ENCODE measurements around the gene PBRM1. TPM values are rescaled to one million over a fixed set of nuclear protein-coding genes. Genes with fewer than 3 reads are reported as not detected.

Gene PBRM1
- total RNA-seq, 1 donor from 2014 or later, result 68.8 TPM

DNA sequence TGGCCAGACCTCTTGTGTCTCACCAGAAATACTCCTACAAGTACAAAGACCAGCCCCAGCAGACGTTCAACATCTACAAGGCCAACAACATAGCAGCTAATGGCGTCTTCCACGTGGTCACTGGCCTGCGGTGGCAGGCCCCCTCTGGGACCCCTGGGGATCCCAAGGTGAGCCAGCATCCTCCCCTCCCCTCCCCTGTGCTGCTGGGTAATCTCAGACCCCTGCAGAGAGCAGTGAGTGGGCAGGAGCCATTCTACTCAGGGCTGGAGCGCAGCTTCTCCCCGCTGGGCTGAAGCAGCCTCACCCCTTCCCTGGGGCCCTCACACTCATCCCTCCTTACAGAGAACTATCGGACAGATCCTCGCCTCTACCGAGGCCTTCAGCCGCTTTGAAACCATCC is 180.7 kb downstream of the PBRM1 start:
- H3K4me3 Mint-ChIP-seq, result no peak overlapping the region
- DNase-seq (ENCODE audit: low spot score), result no peak
- no peaks in the 10 kb centered on the region for H3K4me1 Mint-ChIP-seq (ENCODE audit: low read depth)
- H3K27ac Mint-ChIP-seq, result no peak overlapping the region
- no peaks in the 10 kb centered on the region for H3K36me3 Mint-ChIP-seq (ENCODE audit: low read depth)
- H3K27me3 Mint-ChIP-seq (ENCODE audit: insufficient read depth), result no peaks in the 10 kb centered on the region
- intact Hi-C loops (cut with micrococcal nuclease), result no loop called here
- H3K9me3 Mint-ChIP-seq, result no peaks in the 10 kb centered on the region

DNA sequence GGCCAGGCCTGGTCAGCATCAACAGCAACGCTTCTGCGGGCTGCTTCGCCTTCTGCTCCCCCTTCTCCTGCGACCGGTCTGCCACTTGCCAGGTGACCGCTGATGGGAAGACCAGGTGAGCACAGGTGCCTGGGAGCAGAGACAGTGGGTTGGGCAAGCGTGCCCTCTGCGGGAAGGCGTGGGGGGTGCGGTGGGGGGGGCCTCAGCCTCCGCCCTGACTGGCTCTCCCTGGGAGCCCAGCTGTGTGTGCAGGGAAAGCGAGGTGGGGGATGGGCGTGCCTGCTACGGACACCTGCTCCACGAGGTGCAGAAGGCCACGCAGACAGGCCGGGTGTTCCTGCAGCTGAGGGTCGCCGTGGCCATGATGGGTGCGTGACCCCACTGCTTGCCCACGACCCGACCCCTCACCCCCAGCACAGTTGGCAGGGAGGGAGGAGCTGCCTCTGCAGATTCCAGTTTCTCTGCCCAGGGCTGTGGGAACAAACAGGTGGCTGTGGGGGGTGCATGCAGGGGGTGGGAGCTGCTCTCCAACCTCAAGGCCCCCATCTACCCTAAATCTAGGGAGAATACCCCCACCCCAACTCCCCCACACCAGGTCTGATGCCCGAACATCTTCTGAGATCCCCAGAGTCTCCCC is 181.8 kb downstream of the PBRM1 start:
- intact Hi-C loops (cut with micrococcal nuclease), result no loop called here
- no peaks in the 10 kb centered on the region for H3K4me1 Mint-ChIP-seq (ENCODE audit: low read depth)
- no peaks in the 10 kb centered on the region for H3K27me3 Mint-ChIP-seq (ENCODE audit: insufficient read depth)
- no peak overlapping the region for H3K4me3 Mint-ChIP-seq
- H3K27ac Mint-ChIP-seq, result no peak overlapping the region
- no peak for DNase-seq (ENCODE audit: low spot score)
- H3K9me3 Mint-ChIP-seq, result no peaks in the 10 kb centered on the region
- H3K36me3 Mint-ChIP-seq (ENCODE audit: low read depth), result no peaks in the 10 kb centered on the region

DNA sequence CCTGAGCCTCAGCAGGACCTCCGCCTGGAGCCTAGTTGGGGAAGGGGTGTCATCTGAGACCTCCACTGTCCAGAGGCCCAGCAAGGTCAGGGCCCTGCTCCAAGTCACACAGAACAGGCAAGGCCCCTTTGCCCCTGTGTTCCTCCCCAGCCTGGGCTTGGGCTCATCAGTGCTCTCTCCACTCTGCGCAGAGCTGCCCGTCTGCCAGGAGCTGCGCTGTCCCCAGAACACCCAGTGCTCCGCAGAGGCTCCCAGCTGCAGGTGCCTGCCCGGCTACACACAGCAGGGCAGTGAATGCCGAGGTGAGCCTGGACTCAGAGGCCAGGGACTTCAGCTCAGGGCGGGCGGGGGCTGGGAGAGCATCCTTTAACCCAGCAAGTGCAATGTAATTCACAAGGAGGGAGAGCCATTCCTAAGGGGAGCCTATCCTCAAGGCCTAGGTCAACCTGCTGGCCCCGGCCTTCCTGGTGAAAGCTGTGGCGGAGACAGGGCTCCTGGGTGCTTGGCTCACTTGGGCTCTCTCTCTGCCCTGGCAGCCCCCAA is 182.8 kb downstream of the PBRM1 start:
- no peak overlapping the region for H3K4me3 Mint-ChIP-seq
- H3K4me1 Mint-ChIP-seq (ENCODE audit: low read depth), result no peaks in the 10 kb centered on the region
- H3K27ac Mint-ChIP-seq, result no peak overlapping the region
- no peaks in the 10 kb centered on the region for H3K9me3 Mint-ChIP-seq
- no peaks in the 10 kb centered on the region for H3K36me3 Mint-ChIP-seq (ENCODE audit: low read depth)
- no peaks in the 10 kb centered on the region for H3K27me3 Mint-ChIP-seq (ENCODE audit: insufficient read depth)
- DNase-seq (ENCODE audit: low spot score), result no peak
- intact Hi-C loops (cut with micrococcal nuclease), result no loop called here

DNA sequence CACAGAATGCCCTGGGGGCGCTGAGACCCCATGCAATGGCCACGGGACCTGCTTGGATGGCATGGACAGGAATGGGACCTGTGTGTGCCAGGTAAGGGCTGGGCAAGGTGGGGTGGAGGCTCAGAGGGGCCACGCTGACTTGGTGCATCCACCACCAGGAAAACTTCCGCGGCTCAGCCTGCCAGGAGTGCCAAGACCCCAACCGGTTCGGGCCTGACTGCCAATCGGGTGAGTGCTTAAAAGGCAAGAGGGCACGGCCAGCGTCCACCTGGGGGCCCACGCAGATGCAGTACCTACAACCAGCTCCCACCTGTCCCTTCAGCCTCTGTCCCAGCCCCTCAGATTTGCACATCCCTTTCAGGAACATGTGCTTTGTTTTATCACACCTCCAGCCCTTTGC is 183.7 kb downstream of the PBRM1 start:
- intact Hi-C loops (cut with micrococcal nuclease), result no loop called here
- Mint-ChIP-seq H3K4me1 (ENCODE audit: low read depth) (no peaks in the 10 kb centered on the region), H3K36me3 (ENCODE audit: low read depth) (no peaks in the 10 kb centered on the region), H3K27me3 (ENCODE audit: insufficient read depth) (no peaks in the 10 kb centered on the region), H3K4me3 (no peak overlapping the region), H3K27ac (no peak overlapping the region), H3K9me3 (no peaks in the 10 kb centered on the region)
- DNase-seq (ENCODE audit: low spot score), result no peak

DNA sequence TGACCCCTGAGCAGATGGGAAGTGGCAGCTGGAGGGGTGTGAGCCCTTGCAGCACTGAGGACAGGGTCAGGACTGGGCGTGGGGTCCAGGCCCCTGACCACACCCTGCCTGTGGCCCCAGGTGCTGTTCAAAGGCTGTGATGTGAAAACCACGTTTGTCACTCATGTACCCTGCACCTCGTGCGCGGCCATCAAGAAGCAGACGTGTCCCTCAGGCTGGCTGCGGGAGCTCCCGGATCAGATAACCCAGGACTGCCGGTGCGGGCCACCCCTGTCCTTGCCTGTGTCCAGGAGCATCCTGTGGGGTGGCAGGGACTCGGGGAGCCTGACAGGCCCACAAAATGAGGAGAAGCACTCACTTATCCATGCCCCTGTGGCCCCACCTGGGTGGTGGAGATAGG is 184.7 kb downstream of the PBRM1 start:
- intact Hi-C loops (cut with micrococcal nuclease), result no loop called here
- DNase-seq (ENCODE audit: low spot score), result no peak

DNA sequence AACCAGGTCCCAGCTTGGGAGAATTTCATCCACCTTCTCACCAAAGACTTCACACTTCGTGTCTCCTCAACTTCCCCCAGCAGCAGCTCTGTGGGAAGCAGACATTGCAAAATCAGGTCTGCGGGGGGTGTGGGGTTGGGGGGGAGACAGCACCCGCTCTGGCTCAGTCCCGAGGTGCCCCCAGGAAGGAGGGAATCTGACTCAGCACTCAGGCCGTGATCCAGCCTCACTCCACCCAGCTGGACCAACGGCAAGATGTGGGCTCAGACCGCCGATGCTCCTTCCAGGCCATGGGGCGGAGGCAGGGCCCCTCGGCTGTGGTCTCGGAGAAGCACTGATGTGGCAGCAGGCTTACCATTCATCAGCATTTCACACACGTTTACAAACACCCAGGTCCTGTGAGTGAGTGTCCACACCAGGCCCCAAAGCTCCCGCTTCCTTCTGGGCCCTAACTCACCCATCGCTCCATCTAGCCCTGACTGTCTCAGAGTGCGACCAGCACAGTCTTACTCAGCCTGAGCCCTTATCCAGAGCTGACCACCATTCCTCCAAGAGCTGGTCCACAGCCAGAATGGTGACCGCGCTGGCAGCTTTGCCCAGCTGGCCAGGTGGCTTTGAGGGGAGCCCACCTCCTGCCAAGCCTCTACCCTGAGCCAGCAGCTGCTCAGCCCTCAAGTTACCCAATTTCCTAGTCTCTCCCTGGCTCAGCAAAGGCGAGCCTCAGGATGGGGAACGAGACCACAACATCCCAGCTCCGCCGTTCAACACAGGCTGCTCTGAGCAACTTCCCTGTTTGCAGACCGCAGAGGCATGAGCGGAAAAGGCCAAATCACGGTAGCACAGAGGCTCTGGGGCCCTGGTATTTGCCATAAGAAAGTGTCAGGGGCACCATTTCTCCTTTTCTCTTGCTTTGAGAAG is 187.3 kb downstream of the PBRM1 start:
- Mint-ChIP-seq H3K9me3 (no peaks in the 10 kb centered on the region), H3K27me3 (ENCODE audit: insufficient read depth) (no peaks in the 10 kb centered on the region)

More for the DNA sequence above, 184.7 kb downstream of the PBRM1 start:
- Mint-ChIP-seq H3K27ac (no peak overlapping the region), H3K27me3 (ENCODE audit: insufficient read depth) (no peaks in the 10 kb centered on the region), H3K4me3 (no peak overlapping the region), H3K9me3 (no peaks in the 10 kb centered on the region), H3K4me1 (ENCODE audit: low read depth) (no peaks in the 10 kb centered on the region), H3K36me3 (ENCODE audit: low read depth) (no peaks in the 10 kb centered on the region)

DNA sequence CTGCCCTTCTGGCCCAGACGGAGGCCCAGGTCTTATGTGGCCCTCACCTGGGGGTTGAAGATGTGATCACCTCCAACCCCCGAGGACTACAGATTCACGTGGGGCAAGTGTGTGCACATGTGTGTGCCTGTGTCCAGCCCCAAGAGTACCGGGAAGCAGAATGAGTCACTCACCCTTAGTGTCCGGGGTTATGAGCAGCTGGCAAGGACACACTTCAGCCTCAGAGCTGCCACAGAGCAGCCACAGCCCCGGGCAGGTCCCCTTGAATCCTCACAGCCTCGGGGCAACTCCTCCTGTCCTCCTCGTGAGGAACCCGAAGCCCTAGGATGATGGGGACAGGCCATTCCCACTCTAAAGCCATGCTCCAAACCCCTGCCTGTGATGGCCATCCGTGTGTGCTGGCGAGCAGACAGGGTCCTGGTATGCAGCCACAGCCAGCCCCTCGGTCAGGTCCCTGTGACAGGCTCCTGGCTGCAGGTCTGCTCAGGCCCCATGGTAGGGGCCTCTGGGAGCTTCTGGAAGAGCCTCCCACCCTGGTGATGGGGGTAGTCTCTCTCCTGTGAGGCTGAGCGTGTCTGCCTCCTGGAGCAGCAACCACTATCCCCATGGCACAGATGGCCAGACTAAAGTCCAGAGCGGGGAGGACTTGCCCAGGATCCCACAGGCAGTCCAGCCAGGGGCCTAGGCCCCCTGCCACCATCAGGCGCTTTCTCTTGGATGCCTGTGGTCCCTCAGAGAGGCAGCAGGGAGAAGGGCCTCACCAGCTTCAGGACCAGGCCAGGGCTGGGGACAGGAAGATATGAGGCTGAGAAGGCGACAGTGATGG is 189.7 kb downstream of the PBRM1 start:
- Mint-ChIP-seq H3K27me3 (ENCODE audit: insufficient read depth) (no peaks in the 10 kb centered on the region), H3K4me3 (no peak overlapping the region), H3K4me1 (ENCODE audit: low read depth) (no peaks in the 10 kb centered on the region), H3K9me3 (no peaks in the 10 kb centered on the region), H3K27ac (no peak overlapping the region), H3K36me3 (ENCODE audit: low read depth) (peaks cover 3% of the 10 kb centered on the region)
- intact Hi-C loops (cut with micrococcal nuclease), result no loop called here
- no peak for DNase-seq (ENCODE audit: low spot score)

More for the DNA sequence above, 187.3 kb downstream of the PBRM1 start:
- H3K27ac Mint-ChIP-seq, result no peak overlapping the region
- DNase-seq (ENCODE audit: low spot score), result no peak
- intact Hi-C loops (cut with micrococcal nuclease), result no loop called here
- H3K36me3 Mint-ChIP-seq (ENCODE audit: low read depth), result no peaks in the 10 kb centered on the region
- no peaks in the 10 kb centered on the region for H3K4me1 Mint-ChIP-seq (ENCODE audit: low read depth)
- H3K4me3 Mint-ChIP-seq, result no peak overlapping the region

Other genes with a start within 250 kb of the PBRM1 start
- 0.13 TPM in 1 of 2 replicates, not detected in the other for gene SEMA3G, start 240.8 kb downstream of the PBRM1 start, total RNA-seq
- 0.32 and 0.67 TPM in 2 replicates for gene TNNC1, start 231.9 kb downstream of the PBRM1 start, total RNA-seq
- 72.0 and 74.2 TPM in 2 replicates for gene NISCH, start 230.3 kb downstream of the PBRM1 start, total RNA-seq
- gene STAB1, start 190.6 kb downstream of the PBRM1 start, total RNA-seq, result 0.05 and 0.16 TPM in 2 replicates
- gene NT5DC2, start 152.1 kb downstream of the PBRM1 start, total RNA-seq, result 60.8 and 61.7 TPM in 2 replicates
- 14.1 and 17.1 TPM in 2 replicates for gene UQCC5, start 149.3 kb downstream of the PBRM1 start, total RNA-seq
- 241 and 245 TPM in 2 replicates for gene GNL3, start 119 bp upstream of the PBRM1 start, total RNA-seq
- 33.9 and 40.6 TPM in 2 replicates for gene GLT8D1, start 19.9 kb upstream of the PBRM1 start, total RNA-seq
- 122 and 132 TPM in 2 replicates for gene SPCS1, start 20.2 kb upstream of the PBRM1 start, total RNA-seq
- gene NEK4, start 85.0 kb upstream of the PBRM1 start, total RNA-seq, result 27.8 and 32.9 TPM in 2 replicates
- not detected in 2 replicates for gene ITIH1, start 91.7 kb upstream of the PBRM1 start, total RNA-seq
- gene ITIH3, start 108.9 kb upstream of the PBRM1 start, total RNA-seq, result 0.42 TPM in 1 of 2 replicates, not detected in the other
- gene ITIH4, start 144.8 kb upstream of the PBRM1 start, total RNA-seq, result 3.1 and 4.8 TPM in 2 replicates
- gene MUSTN1, start 149.1 kb upstream of the PBRM1 start, total RNA-seq, result 1.7 TPM in 1 of 2 replicates, not detected in the other
- 19.8 and 20.1 TPM in 2 replicates for gene STIMATE, start 211.6 kb upstream of the PBRM1 start, total RNA-seq

All from activated T-helper 1 cell treated with anti-CD3 and anti-CD28 coated beads, Interleukin-12 subunit alpha, Interleukin-12 subunit beta, Interleukin-2, Interleukin-4 antibody, amounts not matched to agents 30 ng/mL and 10 ng/mL and 1 ng/mL, durations not matched to agents 14 hours and 24 hours and 36 hours (primary cell).